HG02610 (cell line): Measurements from ENCODE around the gene ENOX2.
"Not testable (repeated sequence)": the region's sequence is repeated elsewhere in the genome, so short reads cannot be mapped to it uniquely, and the experiment has no call there.

Experiments used
- ATAC-seq: cut with Tn5 transposase; IDR thresholded peaks from one replicate; pipeline ENCODE4 v1.9.1; 2021; ENCODE audit warnings: mild to moderate bottlenecking, moderate library complexity; ENCODE audit not compliant: unreplicated experiment

The ENOX2 gene

DNA sequence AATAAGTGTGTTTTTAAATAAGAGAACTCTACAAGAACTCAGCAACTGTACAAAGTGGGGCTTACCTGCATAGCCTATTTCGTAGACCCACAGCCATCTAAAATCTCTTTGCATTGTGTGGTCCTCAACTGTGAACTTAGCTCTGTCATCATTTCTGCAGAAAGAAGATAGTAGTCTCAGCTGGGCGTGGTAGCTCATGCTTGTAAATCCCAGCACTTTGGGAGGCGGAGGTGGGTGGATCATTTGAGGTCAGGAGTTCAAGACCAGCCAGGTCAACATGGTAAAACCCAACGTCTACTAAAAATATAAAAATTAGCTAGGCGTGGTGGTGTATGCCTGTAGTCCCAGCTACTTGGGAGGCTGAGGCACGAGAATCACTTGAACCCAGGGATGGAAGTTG, 193.8 kb downstream of the ENOX2 start:
- not testable (repeated sequence) for ATAC-seq

DNA sequence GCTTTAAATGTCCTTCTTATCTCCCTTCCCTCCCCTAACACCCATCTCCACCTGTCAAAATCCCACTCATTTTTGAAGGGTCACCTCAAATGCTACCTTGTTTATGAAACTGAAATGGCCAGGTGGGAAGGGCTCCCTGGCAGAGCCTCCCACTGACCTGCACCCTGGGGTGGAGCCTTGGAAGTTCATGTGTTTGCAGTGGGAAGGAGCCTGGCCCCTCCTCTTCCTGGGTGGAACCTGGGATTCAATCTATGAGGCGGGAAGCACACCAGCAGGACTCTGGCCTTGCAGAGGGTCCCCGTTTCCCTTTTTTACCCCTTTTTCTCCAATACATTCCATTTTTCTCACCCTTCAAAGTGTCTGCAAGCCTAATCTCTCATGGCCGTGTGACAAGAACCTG, 197.4 kb downstream of the ENOX2 start:
- ATAC-seq: no peak

DNA sequence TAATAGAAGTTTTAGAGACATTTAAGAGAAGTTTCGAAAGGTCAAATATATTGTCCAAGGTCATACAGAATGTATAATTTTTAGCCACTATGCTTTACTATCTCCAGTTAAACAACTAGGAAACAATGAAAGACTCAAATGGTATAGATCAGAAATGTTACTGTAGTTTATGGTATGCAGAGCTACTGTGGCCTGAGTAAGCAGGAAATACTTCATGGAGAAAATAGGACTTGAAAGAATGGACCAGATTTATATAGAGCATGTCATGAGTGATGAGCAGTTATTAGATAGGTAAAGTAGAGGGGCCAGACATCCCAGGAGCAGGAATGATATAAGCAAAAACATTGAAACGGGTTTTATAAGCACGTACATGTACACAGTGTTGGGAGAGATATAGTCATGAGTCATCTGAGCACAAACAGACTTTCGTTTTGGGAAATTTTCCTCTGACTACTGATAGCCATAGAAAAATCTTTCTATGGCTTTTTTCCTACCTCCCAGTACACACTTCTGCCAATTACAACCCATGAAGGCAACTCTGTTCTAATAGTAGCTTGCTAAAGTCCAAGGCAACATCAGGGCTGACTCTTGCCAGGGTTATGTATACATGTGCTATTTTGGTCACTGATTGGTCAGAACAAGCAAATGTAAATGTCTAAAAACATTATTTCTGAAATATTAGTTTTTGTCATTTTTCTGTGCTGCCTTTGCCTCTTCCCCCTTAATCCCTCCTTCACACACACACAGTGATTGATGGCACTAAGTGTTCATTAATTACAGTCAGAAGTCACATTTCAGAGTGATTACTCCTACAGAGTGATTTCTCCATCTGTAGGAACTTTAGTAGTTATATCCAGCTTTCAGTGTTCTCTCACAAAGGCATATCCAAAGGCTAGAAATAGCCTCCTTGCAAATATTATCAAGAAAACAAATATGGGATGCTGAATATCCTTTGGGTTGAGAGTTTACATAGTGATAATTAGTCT, 198.7 kb downstream of the ENOX2 start:
- ATAC-seq: no peak

DNA sequence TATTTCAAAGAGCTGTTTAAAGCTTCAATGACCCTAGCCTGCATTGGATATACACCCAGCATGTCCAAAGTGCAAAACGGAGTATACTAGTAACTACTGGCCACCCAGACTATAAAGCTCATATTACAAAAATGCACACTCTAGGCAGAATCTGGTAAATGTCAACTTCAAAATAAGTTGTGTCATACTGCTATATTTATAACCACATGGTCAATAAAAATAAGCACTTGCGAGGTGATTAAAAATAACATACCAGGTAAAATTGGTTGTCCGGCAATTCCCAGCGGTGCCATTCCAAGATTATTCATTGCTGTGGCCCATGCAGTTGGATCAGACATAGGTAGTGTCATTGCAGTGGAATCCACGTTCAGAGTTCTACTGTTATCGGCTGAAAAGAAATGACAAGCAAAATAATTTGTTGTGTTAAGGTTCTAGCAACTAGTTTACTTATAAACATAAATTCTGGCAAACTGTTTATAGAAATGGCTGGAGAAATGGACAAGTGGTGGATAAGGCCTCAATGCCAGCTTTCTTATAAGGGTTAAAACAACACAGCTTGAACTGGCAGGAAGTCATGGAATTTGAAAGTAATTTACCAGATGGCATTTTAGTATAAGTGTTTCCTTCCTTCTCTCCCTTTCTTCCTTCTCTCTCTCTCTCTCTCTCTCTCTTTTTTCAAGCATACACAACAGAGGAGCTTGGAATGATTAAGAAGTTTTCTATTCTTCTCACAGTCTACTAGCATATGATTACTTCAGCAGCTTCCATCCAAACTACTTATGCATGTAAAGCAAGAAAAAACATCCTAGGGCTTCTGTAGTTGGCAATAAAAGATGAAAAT, 199.9 kb downstream of the ENOX2 start:
- no peak for ATAC-seq

DNA sequence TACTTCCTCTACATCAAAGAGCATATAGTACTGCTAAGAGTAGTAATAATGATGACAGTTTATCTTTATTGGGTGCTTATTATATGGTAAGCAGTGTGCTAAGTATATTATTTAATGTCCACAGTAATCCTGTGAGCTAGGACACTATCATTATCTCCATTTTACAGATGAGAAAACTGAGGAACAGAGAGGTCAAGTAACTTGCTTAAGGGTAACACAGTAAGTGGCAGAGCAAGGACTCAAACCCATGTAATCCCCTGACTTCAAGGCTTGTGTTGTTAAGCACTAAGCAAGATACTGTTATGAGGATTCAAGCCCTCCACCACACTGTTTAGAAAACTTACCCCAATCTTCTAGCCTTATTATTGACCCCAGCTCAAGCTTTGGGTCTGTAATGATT, 202.4 kb downstream of the ENOX2 start:
- ATAC-seq: no peak

DNA sequence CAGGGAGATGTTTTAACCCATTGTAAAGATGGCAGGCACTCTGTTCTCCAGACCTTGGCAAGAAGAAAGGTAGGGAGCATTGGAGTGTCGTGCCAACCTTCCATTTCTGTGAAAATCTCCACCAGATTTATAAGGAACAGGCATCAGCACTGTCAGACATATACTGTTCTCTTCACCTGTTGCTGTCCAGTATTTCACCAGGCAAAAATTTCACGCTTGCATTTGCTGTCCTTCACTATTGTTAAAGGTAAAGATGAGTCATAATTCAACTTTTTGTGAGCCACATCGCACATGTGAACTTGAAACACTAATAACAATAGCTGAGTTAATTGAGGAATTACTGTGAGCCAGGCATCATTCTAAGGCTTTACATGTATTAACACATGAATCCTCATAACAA, 203.4 kb downstream of the ENOX2 start:
- ATAC-seq: no peak

DNA sequence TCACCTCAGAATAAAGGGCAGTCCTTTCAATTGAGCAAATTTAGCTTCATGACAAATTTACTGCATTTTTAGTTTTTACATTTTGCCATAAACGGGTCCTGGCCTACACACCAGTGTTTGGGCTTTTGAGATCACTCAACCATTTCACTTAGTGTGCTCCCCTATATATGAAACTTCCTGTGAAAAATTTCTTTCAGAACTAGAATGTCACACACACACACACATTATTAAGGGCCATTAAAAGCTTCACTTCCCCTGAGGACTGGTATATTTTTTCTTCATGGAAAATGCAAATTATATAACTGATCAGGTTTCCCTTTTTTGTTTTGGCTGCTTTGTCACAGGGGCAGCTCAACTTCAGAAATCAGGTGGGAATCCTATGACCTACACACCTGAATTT, 206.5 kb downstream of the ENOX2 start:
- ATAC-seq: no peak

DNA sequence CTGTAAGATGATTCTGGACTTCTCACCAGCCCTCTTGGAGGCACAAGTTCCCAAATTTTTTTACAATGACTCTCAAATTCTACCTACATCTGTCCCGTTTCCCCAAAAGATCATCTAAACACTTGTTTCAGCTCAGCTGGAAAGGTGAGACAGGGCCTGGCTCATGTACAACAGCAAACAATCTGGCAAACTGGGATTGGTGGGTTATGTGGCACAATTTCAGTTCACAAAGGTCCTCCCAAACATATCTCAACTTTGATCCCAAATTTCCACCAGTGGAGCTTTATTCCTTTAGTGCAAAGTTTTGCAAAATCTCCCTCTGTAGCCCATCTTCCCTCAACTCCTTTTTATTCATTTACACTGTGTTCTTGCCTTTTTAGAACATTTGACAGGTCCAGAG, 207.1 kb downstream of the ENOX2 start:
- no peak for ATAC-seq

DNA sequence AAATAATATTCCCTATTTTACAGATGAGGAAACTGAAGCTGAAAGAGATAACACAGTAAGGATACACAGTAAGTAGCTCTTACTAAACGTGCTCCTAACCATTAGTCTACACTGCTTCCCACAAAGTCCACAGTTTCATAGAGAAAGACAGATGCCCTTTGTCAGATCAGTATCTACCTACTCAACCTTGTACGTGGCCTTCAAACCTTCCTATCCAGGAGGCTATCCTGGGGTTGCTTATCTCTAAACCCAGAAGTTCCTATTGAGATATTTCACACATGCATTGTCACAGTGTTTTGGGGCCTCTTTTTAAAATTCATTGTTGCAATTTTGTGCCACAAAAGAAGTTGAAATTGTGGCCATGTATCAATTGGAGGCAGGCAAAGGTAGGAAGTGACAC, 208.0 kb downstream of the ENOX2 start:
- ATAC-seq: no peak

DNA sequence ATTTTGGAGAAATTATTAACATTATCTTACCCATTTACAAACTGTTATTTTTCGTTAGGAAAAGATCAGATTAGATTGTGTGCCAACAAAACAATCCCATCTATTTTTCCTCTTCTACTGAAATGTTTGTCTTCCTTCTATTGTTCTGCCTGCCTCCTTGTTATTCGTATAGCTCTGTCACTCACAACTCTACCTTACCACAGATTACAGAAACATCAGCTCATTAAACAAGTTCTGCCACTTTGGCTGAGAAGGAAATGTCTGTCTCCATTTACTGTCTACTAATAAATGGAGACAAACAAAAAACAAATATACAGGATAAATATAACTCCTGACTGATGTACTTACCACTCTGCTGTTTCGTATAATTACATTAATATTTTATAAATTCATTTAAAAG, 211.4 kb downstream of the ENOX2 start:
- no peak for ATAC-seq

DNA sequence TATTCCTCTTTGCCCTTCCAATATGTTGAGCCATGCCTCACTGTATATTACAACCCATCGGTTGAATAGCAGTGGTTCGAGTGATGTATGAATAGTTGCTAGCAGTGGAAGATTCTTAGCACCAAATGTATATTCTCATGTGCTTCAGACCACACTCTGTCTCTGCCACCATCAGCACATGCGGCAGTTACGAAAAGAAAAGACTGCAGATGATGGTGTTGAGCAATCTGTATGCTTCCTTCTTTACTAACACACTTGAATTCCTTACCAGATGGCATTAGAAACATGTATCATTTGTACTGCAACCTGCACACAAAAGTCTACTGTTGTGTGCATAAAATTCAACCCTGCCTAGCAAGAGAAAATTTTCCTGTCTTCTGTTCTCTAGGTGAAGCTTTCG, 214.6 kb downstream of the ENOX2 start:
- ATAC-seq: no peak

DNA sequence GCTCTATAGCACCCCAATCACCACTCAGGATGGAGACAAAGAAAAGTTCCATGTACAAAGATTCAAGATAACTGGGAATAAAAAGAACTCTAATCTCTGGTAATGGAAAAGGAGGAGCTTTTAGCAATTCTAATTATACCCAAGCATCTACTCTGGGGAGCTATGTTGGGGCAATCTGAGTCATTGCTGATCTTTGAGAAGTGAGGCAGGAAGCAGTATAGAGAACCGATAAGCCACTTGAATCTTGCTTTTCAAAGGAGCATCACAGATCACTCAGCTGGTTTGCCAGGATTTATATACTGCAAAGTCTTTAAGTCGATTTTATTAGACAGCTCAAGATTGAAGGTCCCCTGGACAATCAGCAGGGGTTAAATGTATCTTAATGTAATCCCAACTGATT, 220.0 kb downstream of the ENOX2 start:
- no peak for ATAC-seq

DNA sequence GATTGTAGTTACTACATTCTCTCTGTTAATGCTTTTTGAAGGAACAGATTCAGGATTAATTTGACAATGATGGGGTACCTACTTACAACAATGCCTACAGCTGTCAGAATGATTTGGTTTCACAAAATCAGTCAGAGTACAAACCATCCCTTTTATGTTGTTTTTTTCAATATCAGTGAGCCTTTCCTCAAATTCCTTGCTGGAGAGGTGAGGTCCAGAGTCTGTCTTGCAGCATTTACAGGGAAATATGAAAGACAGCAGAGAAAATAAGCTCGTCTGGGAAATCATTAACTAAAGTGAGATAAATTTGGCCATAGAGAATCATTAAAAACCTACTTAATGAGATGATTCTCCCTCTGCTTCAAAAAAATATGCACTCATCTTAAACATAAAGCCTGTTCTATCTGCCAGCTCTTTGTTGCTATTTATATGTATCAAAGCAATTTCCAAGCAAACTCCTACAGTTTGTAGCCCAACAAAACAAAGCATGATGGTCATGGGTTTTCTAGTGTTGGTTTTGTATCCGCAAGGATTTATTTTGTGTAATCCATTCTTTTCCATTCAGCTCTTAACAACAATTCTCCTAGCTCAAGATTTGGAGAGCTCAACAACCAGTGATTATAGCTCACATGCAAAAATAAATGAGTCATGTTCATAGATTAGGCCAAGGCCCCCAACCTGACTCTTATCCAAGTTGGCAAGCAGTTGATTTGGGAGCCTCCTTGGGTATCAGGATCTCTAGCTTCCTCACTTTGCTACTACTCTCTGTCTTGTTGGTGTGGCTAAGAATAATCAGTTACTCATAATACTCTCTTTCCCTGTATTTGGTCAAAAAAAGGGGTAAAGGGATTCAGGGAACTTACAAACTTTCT, 222.6 kb downstream of the ENOX2 start:
- no peak for ATAC-seq

DNA sequence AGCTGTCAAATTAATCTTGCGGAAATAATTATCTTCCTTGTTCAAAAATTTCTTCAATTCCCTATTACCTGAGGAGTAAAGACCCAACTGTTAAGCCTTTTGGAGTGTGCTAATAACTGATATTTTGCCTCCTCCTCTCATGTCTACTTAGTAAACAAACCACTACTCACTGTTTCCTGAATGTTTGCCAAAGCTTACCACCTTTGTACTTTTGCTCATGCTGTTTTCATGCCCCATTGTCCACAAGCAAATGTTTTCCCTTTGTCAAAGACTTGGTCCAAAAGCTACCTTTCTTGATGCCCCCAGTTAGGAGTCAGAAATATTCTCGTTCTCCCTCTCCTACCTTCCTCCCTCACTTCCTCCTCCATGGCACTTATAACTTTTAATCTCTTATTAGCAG, 226.1 kb downstream of the ENOX2 start:
- ATAC-seq: no peak

DNA sequence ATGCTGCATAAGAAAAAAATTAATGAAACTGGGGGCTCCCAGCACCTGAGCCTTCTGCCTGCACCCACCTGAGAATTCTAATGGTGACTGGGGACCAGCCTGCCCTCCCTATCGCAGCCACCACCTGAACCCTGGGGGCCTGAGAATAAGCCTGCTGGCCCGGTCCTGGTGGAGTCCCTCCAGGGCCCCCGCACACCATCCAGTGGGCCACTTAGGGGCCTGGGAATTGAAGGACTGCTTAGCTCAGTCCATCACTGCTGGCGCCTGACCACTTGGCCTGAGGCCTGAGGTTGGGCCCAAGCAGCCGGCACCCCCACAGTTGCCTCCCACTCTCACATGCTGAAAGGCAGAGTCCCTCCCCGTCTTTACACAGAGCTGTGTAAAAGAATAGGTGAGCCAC, 230.8 kb downstream of the ENOX2 start:
- no peak for ATAC-seq

DNA sequence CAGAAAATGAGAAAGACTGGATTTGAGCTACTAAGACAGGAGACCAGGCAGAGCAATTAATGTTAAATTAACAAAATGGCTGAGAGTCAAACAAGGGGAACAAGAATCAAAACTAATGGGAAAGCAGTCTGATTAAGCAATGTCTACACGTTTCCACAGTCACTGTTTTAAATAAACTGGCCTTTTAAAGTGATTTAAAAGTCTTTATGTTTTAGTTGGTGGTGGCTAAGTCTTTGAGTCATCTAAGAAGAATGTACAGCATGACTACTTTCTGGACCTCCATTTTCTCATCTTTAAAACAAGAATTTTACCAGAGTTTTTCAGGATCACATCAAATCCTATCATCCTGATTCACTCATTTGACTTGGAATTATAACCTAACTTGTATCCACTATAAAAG, 233.8 kb downstream of the ENOX2 start:
- no peak for ATAC-seq

DNA sequence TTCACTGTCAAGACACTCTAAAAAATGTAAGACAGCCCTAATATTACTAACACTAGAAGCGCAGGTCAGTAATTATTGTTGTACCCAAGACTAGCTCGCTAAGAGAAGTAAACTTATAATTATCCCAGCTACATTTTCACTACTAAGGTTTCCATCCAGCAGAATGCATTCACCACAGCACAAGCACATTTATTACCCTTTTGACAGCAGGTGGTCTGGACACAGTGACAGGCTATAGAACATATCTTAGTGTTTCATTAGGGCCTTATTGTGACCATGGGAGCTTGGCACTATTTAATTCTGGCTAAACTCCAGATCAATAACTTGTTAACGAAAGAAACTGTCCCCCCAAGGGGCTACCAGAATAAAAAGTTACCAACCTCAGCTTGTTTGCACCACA, 237.7 kb downstream of the ENOX2 start:
- no peak for ATAC-seq

DNA sequence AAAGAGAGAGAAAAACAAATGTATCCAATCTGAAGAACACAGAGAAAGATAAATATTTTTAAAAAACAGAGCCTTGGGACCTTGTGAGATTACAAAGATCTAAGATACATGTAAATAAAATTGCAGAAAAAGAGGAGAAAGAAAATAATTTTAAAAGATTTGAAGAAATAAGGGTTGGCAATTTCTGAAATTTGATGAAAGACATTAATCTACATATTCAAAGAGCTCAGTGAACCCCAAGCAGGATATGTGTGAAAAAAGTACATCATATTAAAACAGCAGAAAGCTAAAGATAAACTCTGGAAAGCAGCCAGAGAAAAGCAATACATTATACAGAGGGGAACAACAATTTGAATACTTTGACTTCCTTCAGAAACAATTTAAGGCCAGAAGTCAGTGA, 244.7 kb downstream of the ENOX2 start:
- ATAC-seq: no peak

DNA sequence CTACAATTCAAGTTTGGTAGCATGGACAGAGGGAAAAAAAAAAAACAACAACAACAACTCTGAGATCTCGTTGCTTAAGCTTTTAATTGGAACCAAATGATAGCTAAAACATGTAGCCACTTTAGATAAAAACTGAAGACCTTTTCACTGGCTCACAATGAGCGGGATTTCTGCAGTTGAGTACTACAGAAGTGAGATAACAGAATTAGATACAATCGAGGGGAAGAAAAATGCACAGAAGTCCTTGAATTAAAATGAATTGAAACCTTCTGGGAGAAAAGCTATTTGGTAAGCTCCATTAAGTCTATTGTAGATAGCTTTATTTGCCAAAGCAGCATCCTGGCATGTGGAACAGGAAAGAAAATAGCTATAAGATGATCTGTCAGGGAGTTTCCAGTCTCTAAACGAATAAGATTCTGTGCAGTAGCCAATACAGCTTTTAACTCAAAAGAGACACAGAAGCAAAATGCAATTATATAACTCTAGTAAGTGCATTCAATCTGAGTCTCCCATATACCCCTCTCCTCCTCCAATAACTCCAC, 248.5 kb downstream of the ENOX2 start:
- ATAC-seq: no peak

DNA sequence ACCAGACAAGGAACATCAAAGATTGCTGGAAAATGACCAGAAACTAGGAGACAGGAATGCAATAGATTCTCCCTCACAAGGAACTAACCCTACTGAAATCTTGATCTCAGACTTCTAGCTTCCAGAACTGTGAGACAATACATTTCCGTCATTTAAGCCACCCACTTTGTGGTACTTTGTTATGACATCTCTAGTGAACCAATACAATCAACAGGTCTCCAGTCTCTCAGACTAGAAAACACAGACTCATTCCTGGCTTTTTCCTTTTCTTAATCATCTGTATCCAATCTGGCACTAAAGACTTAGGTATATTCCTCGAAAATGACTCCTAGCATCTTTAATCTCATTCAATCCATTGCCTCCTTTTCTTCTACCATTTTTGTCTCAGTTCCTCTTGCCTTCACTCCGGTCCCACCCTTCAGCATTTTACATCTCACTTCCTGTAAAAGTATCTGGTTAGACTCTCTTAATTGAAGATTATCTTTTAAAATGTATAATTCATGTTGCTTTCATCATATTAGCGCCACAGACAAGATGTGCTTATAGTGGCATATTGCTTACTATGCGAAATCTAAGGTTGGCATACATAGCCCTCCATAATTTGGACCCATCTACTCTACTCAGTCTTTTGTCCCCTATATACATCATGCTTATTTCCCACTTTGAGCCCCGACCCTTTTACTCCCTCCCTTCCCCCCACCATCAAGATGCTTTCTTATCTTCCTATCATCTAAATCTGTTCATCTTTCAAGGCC, 250.0 kb downstream of the ENOX2 start:
- ATAC-seq: no peak
